GM19025 (cell line): Measurements from ENCODE around the gene PHACTR1.
"Not testable (repeated sequence)": the region's sequence is repeated elsewhere in the genome, so short reads cannot be mapped to it uniquely, and the experiment has no call there.

Experiments used
- ATAC-seq: cut with Tn5 transposase; IDR thresholded peaks from one replicate; pipeline ENCODE4 v1.9.1; 2021; ENCODE audit warnings: mild to moderate bottlenecking, low read depth, moderate library complexity; ENCODE audit not compliant: unreplicated experiment

The PHACTR1 gene

GRCh38 chr6:13243033-13243432, 526.5 kb downstream of the PHACTR1 start:
- no peak for ATAC-seq

- ATAC-seq, result not testable (repeated sequence)
Observed at GRCh38 chr6:13243745-13244144, 527.2 kb downstream of the PHACTR1 start.

GRCh38 chr6:13247627-13248026, 531.1 kb downstream of the PHACTR1 start:
- no peak for ATAC-seq

GRCh38 chr6:13248053-13248452, 531.5 kb downstream of the PHACTR1 start:
- no peak for ATAC-seq

GRCh38 chr6:13248584-13248985, 532.0 kb downstream of the PHACTR1 start:
- no peak for ATAC-seq

GRCh38 chr6:13248994-13249393, 532.4 kb downstream of the PHACTR1 start:
- no peak for ATAC-seq

GRCh38 chr6:13249817-13250216, 533.2 kb downstream of the PHACTR1 start:
- no peak for ATAC-seq

GRCh38 chr6:13250703-13251102, 534.1 kb downstream of the PHACTR1 start:
- ATAC-seq, result no peak

GRCh38 chr6:13251242-13251641, 534.7 kb downstream of the PHACTR1 start:
- ATAC-seq, result no peak

GRCh38 chr6:13252790-13253189, 536.2 kb downstream of the PHACTR1 start:
- no peak for ATAC-seq

- no peak for ATAC-seq
Observed at GRCh38 chr6:13253272-13253671, 536.7 kb downstream of the PHACTR1 start.

- ATAC-seq, result no peak
Observed at GRCh38 chr6:13256266-13257001, 539.9 kb downstream of the PHACTR1 start.

- ATAC-seq, result no peak
Observed at GRCh38 chr6:13259393-13259792, 542.8 kb downstream of the PHACTR1 start.

GRCh38 chr6:13260101-13260598, 543.6 kb downstream of the PHACTR1 start:
- no peak for ATAC-seq

- no peak for ATAC-seq
Observed at GRCh38 chr6:13260831-13261230, 544.3 kb downstream of the PHACTR1 start.

- peak; percentile 53 for ATAC-seq
Observed at GRCh38 chr6:13261464-13261994, 545.0 kb downstream of the PHACTR1 start.

- no peak for ATAC-seq
Observed at GRCh38 chr6:13262302-13263230, 546.0 kb downstream of the PHACTR1 start.

- ATAC-seq, result no peak
Observed at GRCh38 chr6:13263669-13264068, 547.1 kb downstream of the PHACTR1 start.

GRCh38 chr6:13267142-13267651, 550.6 kb downstream of the PHACTR1 start:
- ATAC-seq, result no peak

- no peak for ATAC-seq
Observed at GRCh38 chr6:13268913-13269518, 552.4 kb downstream of the PHACTR1 start.
